ENCODE measurements around the gene CREBBP.

The CREBBP gene

DNA sequence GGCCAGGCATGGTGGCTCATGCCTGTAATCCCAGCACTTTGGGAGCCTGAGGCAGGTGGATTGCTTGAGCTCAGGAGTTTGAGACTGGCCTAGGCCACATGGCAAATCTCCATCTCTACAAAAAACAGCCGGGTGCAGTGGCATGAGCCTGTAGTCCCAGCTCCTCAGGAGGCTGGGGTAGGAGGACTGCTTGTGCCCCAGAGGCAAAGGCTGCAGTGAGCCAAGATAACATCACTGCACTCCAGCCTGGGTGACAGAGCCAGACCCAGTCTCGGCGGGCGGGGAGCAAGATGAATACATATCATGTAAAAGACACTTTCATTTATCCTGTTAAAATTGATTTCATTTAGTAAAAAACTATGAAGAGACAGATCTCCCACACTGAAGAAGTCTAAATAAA lies 54.6 kb downstream of the CREBBP start:
- no peaks in the 10 kb centered on the region for H3K36me3 ChIP-seq (ENCODE audit: control insufficient read depth, insufficient read depth, low read length)
- TF ChIP-seq, protein P1, sequence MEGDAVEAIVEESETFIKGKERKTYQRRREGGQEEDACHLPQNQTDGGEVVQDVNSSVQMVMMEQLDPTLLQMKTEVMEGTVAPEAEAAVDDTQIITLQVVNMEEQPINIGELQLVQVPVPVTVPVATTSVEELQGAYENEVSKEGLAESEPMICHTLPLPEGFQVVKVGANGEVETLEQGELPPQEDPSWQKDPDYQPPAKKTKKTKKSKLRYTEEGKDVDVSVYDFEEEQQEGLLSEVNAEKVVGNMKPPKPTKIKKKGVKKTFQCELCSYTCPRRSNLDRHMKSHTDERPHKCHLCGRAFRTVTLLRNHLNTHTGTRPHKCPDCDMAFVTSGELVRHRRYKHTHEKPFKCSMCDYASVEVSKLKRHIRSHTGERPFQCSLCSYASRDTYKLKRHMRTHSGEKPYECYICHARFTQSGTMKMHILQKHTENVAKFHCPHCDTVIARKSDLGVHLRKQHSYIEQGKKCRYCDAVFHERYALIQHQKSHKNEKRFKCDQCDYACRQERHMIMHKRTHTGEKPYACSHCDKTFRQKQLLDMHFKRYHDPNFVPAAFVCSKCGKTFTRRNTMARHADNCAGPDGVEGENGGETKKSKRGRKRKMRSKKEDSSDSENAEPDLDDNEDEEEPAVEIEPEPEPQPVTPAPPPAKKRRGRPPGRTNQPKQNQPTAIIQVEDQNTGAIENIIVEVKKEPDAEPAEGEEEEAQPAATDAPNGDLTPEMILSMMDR (IDR thresholded peaks at IDR 0.05) = no peak
- H3K4me3 ChIP-seq (ENCODE audit: low read depth, low read length) = no peak overlapping the region
- peaks cover 83% of the 10 kb centered on the region for H3K79me2 ChIP-seq
- H3K27ac ChIP-seq = no peak overlapping the region
- H2AFZ ChIP-seq = no peak overlapping the region
- H3K4me2 ChIP-seq (ENCODE audit: low read length) = no peak overlapping the region
- no peaks in the 10 kb centered on the region for H3K27me3 ChIP-seq (ENCODE audit: control insufficient read depth, insufficient read depth, low read length)
- no peaks in the 10 kb centered on the region for H3K9me3 ChIP-seq (ENCODE audit: control insufficient read depth, low read length)
- no peak overlapping the region for H3K9ac ChIP-seq
- H3K4me1 ChIP-seq = peaks cover 6% of the 10 kb centered on the region

DNA sequence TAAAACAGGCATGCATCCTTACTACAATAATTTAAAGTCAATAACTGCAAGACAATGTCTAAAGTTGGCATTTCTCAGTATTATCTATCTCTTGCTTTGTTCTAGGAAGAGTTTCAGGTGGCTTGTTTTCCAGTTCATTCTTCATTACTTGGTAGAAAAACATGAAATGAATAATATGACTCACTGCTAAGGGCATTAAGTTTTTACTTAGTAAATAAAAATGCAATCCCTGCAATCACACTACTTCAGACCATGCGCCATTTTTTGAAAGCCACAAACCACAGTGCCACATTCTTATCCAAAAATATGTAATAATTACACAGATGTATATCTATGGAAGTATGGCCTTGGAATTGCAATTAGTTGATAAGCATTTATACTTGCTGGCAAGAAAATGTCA lies 55.4 kb downstream of the CREBBP start:
- Histone ChIP-seq H2AFZ (no peak overlapping the region), H3K4me1 (peaks cover 14% of the 10 kb centered on the region), H3K9ac (no peak overlapping the region), H3K27ac (no peak overlapping the region), H3K27me3 (ENCODE audit: control insufficient read depth, insufficient read depth, low read length) (no peaks in the 10 kb centered on the region), H3K9me3 (ENCODE audit: control insufficient read depth, low read length) (no peaks in the 10 kb centered on the region), H3K36me3 (ENCODE audit: control insufficient read depth, insufficient read depth, low read length) (no peaks in the 10 kb centered on the region), H3K4me3 (ENCODE audit: low read depth, low read length) (no peak overlapping the region), H3K79me2 (peaks cover 85% of the 10 kb centered on the region), H3K4me2 (ENCODE audit: low read length) (no peak overlapping the region)
- TF ChIP-seq, protein P1 (IDR thresholded peaks at IDR 0.05) = no peak

DNA sequence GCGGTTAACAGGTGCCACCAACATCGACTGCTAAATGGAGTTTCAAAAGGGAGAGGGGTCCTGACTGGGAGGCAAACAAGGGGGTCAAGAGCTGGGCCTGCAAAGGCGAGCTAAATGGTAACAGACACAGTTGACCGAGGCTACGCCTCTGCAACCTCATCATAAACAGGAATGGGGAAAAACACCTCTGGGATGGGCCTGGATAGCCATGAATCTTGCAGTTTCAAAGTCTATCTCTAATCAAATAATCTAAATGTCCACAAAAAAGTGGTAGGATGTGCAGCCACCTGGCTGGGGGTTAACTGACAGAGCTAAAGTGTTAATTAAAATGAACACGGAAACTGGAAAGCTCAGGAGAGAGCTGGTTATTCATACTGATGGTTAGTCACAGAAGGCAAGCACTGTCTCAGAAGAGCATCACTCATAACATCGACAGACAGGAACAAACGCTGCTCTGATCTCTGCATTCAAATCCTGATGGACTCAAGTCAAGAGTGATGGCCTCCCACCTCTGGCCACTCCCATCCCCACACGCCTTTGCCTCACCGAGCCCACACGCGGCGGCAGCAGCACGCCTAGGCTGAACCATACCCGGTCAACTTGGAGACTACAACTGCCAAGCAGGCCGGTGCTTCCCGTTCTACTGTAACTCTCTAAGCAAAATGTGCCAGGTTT lies 56.3 kb downstream of the CREBBP start:
- H3K9ac ChIP-seq = no peak overlapping the region
- peaks cover 15% of the 10 kb centered on the region for H3K4me1 ChIP-seq
- H3K27me3 ChIP-seq (ENCODE audit: control insufficient read depth, insufficient read depth, low read length) = no peaks in the 10 kb centered on the region
- no peak overlapping the region for H2AFZ ChIP-seq
- TF ChIP-seq, protein P1 (IDR thresholded peaks at IDR 0.05) = no peak
- H3K9me3 ChIP-seq (ENCODE audit: control insufficient read depth, low read length) = no peaks in the 10 kb centered on the region
- no peaks in the 10 kb centered on the region for H3K36me3 ChIP-seq (ENCODE audit: control insufficient read depth, insufficient read depth, low read length)
- H3K27ac ChIP-seq = no peak overlapping the region
- no peak overlapping the region for H3K4me3 ChIP-seq (ENCODE audit: low read depth, low read length)
- peaks cover 84% of the 10 kb centered on the region for H3K79me2 ChIP-seq
- no peak overlapping the region for H3K4me2 ChIP-seq (ENCODE audit: low read length)

DNA sequence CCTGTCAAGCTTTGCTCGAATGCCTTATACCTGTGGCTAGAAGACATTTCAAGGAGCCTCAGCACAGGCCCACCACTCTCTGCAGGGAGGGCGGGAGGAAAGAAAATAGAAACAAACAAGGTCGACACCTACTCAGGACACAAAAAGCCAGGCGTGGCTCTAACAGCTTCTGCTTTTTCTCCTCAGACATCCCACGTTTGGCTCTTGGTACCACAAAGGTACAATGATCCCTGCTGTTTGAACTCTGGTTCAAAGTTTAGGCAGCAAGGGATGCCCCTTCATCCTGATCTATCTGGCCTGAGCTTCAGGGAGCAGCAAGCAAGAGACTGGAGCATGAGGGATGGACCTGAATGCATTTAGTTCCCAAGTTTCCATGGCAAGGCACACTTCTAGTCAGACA lies 57.1 kb downstream of the CREBBP start:
- H3K4me1 ChIP-seq = peaks cover 15% of the 10 kb centered on the region
- H3K27ac ChIP-seq = no peak overlapping the region
- no peak overlapping the region for H2AFZ ChIP-seq
- peaks cover 88% of the 10 kb centered on the region for H3K79me2 ChIP-seq
- H3K27me3 ChIP-seq (ENCODE audit: control insufficient read depth, insufficient read depth, low read length) = no peaks in the 10 kb centered on the region
- TF ChIP-seq, protein P1 (IDR thresholded peaks at IDR 0.05) = no peak
- H3K4me3 ChIP-seq (ENCODE audit: low read depth, low read length) = no peak overlapping the region
- no peaks in the 10 kb centered on the region for H3K36me3 ChIP-seq (ENCODE audit: control insufficient read depth, insufficient read depth, low read length)
- H3K9me3 ChIP-seq (ENCODE audit: control insufficient read depth, low read length) = no peaks in the 10 kb centered on the region
- H3K9ac ChIP-seq = no peak overlapping the region
- H3K4me2 ChIP-seq (ENCODE audit: low read length) = no peak overlapping the region
